Anterior cingulate cortex (tissue), 58 donors: ENCODE data around the gene LIG1.

Source experiments
- DNase-seq, 58 donors: peaks; one replicate each; lab custom pipeline; 2025; lab: John Stamatoyannopoulos, UW

The LIG1 gene

DNA sequence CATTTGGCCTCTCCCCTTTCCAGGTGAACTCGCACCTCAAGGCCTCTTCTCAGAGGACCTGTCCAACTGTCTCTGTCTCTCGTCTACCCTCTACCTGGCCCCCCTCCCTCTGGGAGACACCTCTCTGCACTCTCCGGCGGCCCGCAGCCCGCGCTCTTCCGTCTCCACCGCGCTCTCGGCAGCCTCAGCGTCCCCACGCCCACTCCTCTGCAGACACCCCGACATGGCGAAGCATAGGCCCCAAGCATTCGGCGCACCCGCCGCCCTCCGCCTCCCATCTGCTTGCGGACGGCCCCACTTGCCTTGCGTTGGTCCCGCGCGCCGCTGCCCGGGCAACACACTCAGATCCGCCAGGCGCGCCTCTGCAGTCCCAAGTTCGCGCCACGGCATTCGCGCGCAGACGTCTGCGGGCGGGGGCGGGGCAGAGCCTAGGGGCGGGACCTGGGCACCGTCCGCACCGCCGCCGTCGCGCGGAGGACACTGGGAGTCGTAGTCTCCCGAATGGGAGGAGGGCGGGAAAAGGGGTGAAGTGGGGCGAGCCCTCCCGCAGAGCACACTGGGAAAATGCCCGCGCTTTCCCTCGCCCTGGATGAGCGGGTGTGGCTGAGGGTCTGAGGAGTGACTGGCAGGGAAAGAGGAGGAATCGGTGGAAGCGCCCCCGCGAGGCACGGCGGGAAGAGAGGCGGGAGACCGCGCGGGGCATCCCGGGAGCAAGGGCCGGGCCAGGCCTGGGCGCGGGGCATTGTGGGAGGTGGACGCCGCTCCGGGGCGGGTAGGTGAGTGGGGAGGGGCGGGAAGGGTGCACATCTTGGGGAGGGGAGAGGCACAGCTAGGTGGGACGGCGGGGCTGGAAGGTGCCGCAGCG, at the start of gene LIG1, which contains the start of gene ZSWIM9:
TSS of gene LIG1 (minus strand) at position 406 of the 865 bp plus-strand sequence. CDS start 4,778 bp downstream, outside the sequence.
TSS of gene ZSWIM9 (plus strand) at position 742 of the 865 bp plus-strand sequence. CDS start 1,123 bp downstream, outside the sequence.
- DNase-seq, result peak; percentile 74 to 100 (median 95)

DNA sequence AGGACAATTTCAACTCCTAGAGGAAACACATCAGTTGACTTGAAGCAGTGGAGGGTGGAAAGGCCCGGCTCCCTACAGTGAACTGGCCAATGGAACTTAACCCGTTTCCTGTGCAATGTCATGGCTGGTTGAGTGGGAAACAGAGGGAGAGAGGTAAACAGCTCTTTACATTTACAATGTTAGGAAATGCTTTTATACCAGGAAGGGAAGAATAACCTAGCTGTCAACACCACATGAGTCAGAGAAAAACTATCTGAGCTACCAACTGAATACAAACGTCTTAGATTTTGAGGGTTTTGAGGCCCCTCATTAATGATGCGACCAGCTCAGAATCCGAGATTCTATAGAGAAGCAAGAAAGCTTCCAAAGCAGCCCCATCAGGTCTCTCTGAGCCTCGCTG, 48.9 kb upstream of the LIG1 start:
- no peak for DNase-seq

DNA sequence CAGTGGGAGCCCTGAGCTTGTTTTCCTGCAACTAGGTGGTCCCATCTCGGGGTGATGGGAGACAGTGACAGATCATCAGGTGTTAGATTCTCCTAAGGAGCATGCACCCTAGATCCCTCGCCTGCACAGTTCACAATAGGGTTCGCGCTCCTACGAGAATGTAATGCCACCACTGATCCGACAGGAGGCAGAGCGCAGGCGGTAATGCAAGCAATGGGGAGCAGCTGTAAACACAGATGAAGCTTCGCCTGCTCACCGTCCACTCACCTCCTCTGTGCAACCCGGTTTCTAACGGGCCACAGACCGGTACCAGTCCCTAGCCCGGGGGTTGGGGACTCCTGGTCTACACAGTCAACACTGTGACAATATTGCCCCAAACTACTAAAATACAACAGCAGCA, 46.8 kb upstream of the LIG1 start:
- no peak for DNase-seq

DNA sequence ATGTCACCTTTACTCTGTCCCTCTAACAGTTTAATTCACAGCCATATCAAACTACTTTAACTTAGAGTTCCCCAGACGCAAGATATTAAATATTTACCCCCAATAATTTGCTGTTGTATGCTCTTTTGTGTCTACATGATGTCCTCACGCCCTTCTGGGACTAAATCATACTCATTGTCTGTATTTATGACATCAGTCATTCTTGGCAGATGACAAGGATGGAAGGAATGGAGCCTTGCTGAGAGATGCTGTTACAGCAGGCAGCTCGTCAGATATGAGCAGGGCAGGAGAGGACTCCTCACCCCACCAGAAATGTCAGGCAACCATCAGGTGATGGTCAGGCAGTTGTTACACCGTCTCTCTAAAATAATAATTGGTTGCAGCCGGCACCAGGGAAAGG, 43.8 kb upstream of the LIG1 start:
- no peak for DNase-seq

DNA sequence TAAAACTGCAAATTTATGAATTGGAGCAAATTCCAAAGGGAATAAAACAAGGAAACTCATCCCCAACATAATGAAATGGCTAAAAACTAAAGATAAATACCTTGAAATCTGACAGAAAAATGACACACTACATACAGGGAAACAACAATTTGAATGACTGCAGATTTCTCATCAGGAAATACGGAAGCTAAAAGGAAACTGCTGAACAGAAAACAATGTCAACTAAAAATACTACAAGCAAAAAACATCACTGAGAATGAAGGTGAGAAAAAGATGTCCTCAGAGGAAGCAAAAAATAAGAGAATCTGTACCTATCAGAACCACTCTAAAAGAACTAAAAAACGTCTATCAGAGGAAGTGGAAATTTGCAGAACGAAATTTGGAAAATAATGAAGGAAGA, 39.9 kb upstream of the LIG1 start:
- DNase-seq, result no peak

DNA sequence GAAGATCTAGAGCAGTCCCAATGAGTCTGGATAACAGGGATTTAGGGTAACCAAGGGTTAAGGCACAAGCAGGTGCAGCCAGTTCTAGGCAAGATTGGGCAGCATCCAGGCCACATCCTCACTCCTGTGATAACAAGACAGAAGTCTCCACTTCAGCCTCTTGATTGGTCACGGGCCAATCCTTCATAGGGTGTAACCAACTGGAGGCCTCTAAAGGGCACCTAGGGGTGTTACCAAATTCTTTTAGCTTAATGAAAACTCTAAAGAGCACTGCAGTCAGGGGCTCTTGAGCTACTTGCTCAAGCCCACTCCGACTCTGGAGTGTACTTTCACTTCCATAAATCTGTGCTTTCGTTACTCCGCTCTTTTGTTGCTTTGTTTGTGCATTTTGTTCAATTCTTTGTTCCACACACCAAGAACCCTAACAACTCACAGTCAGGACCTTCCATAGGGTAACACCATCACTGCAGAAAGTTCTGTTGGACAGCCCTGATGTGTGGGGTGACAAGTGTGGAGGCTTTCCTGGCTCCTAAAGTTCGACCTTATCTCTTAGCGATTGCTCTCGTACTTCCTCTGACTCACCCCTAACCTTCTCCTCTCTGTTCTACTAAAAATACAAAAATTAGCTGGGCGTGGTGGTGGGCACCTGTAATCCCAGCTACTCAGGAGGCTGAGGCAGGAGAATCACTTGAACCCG, 36.4 kb upstream of the LIG1 start:
- no peak for DNase-seq

DNA sequence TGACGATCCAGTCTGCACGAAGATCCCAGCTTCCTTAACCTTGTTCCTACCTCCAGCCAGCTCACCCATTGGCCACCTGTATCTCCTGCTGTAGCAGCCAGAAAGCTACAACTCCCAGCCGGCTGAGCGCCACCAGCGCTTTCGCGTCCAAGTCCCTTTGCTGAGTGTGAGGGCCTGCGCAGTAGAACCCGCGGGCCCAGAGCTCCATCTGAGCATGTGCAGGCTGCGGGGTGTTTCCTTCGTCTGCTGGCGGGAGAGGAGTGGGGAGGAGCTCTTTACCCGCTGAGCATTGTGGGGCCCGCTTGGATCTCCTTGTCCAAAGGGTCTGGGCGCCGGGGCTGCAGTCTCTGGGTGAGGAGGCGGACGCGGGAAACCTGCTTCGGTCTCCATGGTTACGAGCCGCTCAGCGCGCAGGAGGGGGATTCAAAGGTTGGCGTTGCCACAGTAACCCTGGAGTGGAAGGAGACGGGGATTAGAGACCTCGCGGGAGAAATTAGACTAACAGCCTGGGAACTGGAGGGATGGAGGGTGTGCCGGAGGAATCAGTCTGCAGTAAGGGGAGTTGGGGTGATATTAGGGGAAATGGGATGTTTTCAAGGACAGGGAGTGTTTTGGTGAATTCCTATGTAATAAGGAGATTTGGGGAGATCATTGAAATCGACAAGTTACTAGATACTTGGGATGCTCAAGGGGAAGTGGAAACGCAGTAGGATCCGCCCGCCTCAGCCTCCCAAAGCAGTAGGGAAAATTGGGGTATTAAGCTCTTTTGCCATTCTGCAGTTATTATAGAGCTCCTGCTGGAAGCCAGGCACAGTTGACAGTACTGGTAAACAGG, 33.9 kb upstream of the LIG1 start:
- peak; percentile 70 to 98 (median 96) for DNase-seq

DNA sequence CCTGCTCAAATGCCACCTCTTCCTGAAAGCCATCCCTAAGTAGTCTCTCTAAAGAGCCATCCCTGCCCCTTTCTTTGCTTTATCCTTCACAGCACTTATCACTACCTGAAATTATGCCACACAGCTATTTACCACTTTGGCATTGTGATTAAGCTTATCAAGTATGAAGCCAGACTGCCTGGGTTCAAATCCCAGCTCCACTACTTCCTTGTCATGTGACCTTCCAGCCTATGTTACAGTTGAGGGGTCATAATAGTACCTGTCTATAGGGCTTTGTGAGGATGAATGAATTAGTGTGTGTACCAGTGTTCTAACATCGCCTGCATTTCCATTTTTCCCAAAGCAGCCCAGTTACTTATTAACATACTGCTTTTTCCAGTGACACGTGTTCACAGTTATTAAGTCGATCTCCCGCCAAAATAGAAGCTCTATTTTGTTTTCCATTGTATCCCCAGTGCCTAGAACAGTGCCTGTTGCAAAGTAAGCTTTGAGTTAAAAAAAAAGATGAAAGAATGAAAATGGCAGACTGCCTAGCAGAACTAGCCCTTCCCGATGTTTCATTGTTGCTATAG, 33.2 kb upstream of the LIG1 start:
- no peak for DNase-seq

DNA sequence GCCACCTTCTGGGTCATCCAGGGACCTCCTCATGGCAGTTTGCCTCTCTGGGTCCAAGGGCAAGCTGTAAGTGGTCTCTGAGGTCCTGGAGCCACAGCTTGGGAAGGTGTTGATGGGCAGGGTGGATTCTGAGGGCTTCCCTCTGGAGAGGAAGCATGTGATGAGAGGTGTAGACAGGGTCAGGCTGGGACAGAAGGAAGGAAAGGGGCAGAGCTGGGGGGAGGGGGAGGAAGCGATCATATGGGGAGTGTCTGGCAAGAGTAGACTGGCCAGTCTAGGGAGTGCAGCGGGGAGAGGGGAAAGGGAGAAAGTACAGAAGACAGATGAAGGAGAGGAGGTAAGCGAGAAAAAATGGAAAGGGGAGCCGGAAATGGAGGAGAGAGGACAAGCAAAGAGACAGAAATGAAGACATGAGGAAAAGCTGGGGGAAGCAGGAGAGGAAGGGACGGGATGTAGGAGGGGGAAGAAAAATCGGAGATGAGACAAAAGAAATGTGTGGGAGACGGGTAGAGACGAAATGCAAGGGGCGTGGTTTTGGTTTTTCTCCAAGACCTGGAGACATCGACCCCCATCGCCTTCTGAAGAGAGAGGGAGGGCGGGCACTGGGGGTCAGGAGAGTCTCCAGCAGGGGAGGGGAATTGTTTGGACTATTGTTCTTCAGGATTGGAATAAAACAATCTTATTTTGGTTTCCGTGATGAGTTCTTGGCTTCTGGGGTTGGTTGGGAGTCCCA, 27.0 kb upstream of the LIG1 start:
- DNase-seq, result no peak

DNA sequence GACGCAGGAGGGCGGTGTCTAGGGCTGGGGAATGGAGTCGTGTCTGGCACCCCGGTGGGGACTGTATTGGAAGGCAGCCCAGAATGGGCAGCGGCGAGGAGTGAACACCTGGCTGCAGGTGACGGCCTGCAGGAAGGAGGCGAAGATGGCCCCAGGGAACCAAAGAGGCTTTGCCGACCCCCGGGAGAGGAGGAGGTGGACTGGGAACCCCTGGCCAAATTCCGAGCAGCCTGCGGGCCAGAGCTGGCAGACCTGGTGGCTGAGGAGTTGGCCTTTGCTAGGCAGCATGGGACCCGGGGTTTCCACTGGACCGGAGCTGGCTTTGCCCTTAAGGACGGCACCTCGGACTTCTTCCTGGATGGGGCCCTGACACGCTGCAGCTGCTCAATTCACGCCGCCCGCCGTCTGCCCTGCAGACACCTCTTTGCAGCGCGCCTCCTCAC, 26.2 kb upstream of the LIG1 start:
- no peak for DNase-seq

DNA sequence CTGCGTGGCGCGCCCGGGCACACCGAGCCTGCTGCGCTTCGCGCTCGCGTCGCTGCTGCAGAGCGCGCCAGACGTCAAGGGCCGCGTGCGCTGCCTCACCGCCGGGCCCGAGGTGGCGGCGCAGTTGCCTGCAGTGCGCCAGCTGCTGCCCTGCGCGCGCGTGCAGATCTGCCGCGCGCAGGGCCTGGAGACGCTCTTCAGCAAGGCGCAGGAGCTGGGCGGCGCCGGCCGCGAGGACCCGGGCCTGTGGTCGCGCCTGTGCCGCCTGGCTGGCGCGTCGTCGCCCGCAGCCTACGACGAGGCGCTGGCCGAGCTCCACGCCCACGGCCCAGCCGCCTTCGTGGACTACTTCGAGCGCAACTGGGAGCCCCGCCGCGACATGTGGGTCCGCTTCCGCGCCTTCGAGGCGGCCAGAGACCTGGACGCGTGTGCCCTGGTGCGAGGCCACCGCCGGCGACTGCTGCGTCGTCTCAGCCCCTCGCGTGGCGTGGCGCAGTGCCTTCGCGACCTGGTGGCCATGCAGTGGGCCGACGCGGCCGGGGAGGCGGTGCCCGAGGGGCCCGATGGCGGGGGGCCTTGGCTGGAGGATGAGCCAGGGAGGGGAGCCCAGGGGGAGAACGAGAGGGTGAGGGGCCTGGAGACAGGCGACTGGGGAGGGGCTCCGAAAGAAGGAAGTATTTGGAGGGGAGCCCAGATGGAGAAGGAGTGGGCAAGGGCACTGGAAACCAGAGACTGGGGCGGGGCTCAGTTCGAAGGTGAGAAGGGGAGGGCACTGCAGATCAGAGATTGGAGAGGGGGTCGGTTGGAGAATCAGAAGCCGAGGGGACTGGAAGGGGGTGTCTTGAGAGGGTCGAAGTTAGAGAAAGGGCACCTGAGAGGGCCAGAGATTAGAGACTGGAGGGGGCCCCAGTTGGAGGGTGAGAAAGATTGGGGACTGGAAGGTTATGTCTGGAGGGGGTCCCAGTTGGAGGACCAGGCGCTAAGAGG, 25.0 kb upstream of the LIG1 start:
- DNase-seq, result no peak

DNA sequence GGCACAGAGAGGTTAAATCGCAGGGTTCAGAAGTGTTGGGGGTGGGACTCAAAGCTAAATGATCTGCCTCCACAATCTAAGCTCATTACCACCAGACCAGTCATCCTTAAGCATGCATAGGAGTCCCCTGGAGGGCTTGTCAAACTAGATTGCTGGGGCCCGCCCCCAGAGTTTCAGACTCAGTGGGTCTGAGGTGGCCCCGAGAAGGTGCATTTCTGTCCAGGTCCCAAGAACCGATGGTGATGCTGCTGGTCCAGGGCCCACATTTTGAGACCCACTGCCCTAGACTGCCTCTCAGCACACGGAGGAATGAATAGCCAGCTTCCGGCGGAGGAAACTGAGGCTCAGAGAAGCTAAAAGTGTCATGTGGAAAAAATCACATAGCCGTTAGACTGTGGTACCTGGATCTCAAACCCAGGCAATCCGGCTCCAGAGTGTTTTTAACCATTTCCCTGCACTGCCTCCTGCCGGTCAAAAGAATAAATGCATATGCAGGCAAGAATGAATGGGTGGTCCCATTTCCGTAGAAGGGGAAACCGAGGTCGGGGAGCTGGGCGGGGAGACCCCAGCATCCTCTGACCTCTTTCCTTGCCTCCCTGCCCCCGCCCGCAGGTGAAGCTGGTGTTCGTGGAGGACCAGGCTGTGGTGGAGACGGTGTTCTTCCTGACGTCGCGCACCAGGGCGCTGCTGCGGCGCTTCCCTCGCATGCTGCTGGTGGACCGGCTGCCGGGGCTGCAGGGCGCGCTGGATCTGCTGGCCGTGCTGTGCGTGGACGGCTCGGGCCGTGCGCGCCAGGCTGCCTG, 24.1 kb upstream of the LIG1 start:
- no peak for DNase-seq

DNA sequence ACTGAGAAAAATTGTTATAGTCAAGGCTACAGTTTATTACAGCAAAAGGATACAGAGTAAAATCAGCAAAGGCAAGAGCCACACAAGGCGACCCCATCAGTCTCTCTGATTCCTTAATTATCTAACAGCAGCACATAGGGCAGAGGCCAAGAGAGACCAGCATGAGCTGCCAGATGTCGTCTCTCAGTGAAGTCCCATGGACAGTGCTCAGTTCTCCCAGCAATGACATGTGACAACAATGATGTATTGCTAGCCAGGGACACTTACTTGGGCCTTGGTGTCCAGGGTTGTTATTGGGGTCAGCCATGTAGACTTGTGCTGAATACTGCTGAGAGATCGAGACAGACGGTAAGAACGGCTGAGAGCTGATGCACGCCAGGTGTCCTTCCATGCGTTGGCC, 22.6 kb upstream of the LIG1 start:
- DNase-seq, result peak in 1 of 58 donors; percentile 22

DNA sequence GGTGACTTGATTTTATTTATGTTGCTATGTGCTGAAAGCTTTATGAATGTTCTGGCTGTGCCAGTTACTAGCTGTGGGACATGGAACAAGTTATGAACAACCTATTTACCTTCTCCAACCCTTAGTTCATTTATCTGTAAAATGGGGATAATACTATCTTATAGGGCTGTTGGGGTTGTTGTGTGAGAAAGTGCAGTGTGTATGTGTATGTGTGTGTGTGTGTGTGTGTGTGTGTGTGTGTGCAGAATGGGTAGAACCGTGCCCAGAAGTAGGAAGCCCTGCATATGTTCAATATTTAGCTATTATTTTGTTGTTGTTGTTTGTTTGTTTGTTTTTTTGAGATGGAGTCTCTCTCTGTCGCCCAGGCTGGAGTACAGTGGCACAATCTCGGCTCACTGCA, 20.7 kb upstream of the LIG1 start:
- DNase-seq, result no peak

DNA sequence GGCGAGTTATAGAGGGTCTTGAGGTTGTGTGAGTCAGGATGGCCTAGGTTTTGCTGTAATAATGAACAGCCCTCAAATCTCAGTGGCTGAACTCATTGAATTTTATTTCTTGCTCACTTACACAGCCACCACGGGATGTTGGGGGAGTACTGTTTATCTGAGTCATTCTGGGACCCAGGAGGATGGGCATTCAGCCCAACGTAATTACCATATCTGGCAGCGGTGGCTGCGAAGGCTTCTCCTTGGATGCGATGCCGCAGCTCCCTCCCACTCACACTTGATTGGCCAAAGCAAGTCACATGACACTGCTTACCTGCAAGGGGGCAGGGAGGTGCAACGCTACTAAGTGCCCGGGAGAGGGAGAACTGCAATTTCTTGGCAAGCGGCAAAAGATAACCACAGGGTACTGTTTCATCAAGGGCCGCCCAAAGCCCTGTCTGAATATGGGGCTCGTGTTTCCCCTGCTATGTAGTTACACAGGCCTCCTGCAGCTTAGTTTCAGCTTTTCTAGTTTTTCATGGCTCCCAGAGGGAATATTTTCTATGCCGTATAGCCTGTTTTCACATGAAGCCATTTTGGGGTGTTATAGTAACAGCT, 20.2 kb upstream of the LIG1 start:
- peak in 55 of 58 donors; percentile 11 to 87 (median 64) for DNase-seq

DNA sequence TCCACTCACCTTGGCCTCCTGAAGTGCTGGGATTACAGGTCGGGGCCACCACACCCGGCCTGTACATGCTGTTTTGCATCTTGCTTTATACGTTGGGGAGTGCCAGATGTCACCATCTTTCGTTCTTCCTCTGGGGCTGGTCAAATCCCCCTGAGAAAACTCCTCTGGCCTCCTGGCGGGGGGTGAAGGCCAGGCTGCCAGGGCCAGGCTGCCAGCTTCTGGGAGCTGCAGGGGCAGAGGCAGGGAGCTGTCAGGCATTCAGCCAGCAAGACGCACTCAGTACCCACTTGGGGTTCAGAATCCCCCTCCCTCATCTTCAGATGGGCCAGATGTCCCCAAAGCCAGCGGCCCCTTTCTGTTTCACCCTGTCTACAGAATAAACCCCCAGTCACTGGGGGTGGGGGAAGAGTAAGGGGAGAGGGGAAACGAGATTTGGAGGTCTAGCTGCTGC, 16.4 kb upstream of the LIG1 start:
- DNase-seq, result no peak

DNA sequence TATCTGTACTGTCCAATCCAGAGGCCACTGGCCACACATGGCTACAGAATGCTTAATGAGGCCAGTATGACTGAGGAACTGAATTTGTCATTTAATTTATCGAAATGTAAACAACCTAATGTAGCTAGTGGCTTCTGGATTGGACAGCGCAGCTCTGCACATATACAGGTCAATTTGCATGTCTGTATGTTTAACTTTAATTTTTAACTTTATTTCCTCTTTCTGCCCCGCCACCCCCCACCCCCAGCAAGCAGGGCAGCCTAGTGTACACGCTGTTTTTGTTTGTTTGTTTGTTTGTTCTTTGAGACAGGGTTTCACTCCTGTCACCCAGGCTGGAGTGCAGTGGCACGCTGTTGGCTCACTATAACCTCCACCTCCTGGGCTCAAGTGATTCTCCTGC, 15.9 kb upstream of the LIG1 start:
- no peak for DNase-seq
